NCI-H2227 (cell line): Measurements from ENCODE around the gene CACNA1C.
"Not testable (repeated sequence)": the region's sequence is repeated elsewhere in the genome, so short reads cannot be mapped to it uniquely, and the experiment has no call there.

Source experiments
- DNase-seq: peaks from one replicate; lab custom pipeline; 2025; ENCODE audit not compliant: unreplicated experiment; lab: John Stamatoyannopoulos, UW

CACNA1C gene

DNA sequence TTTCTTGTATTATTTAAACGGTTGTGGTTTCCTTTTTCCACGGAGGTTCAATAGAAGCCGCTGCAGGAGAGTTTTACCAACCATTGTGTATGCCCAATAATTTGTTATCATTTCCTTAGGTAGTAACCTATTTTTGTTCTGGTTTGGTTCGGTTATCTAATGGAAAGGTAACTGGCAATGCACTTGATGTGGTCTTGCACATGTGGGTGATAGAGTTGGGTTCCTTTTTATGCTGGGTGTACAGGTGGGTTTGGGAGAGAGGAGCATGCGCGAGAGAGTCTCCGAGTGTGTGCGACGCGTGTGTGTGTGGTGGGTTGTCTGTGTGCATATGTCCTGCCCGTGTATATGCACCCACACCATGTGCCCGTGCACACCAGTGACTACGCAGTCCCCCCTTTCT, 639.3 kb downstream of the CACNA1C start:
- no peak for DNase-seq

DNA sequence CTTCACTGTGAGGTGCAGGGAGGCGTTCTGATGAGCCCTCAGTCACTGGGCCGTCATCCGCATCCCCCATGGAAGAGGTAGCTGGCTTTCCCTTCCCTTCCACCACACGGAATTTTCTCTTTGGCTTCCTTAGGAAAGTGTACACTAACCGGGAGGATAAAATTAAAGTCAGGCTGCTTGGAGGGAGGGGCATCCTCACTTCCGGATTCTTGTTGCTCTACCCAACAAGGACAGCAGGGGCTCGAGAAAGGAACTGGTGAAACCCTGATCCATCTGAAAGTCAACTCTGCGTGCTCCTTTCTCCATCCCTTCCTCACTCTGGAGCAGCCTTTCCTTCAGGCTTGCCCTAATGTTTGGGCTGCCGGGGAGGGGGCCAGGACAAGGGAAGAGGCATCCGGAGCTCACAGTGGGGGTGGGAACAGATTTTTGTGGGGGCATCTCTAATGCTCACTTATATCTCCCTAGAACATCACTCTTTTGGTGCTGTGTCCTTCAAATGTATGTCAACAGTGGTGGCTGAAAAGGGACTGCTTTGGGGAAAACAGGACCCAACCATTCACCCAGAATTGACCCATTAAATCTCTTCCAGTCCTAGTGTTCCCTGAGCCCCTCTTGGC, 640.6 kb downstream of the CACNA1C start:
- no peak for DNase-seq

DNA sequence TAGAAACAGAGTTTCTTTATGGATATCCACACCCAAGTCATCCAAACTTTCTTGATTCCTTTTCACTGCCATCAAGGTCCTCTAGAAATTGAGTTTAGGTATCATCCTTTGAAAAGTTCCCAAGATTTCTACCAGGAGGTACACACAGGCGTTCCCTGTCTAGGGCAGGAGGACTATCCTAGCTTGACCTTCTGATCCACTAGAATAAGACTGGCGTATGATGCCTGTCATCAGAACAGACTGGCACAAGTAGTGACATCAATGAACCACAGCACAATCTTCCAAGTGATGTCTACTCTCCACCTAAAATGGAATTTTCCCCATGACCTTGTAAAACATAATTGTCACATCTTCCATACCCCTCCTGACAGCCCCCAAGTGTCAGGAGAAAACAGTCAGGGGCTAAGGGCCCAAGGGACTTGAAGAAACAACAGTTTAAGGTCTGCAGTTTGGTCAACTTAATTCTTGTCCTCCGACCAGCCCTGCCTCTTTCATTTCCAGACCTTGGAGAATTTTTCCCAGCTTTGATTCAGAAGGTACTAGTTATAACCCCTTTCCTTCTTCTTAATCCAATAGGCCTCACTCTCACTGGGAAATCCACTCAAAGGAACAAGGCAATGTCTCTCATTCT, 641.3 kb downstream of the CACNA1C start:
- DNase-seq, result no peak

DNA sequence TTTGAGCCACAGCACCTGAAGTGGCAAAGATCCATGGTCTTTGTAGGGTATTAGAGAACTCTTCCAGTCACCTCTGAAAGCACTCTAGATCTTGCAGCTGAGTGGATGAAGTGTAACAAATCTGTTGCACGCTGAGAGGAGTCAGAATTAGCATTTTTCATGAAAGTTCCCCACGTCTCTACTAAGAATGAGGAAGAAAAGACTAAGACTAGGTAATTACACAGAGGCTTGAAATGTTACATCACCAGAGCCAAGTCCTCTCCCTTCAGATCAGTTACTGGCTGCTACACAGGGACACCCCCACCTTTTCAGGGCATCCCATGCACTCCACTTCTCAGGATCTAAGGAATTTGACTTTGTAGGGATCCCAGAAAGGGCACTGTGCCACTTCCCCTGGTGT, 643.3 kb downstream of the CACNA1C start:
- no peak for DNase-seq

DNA sequence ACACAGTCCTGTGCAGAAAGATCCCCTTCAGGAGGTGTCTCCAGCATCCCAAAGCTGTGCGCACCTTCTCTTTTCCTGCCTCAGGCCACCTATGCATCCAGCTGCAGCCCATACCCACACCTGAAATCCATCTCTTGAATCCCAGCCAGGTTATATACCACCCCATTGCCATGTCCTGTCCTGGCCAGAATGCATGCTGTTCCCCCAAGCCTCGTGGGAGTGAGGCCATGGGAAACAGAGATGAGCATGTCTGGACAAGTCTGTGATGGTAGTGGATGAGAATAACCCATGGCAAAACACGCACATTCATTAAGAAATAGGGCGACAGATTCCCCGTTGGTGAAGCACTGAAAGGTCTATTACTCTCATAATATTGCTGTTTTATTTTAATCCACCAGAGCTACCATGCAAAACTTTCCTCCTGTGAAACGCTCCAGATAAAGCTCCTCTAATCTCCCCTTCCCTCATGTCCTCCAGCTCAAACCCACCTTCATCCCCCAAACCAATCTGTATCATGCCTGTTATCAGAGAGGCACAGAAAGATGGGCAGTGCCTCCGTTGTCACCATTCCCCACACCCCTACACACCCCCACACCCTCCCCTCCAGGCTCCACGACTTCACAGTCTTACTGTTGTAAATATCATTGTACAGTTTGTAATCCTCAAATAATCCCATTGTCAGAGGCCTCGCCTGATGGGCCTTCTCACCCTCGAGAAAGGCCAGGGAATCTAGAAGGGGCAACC, 644.4 kb downstream of the CACNA1C start:
- no peak for DNase-seq

DNA sequence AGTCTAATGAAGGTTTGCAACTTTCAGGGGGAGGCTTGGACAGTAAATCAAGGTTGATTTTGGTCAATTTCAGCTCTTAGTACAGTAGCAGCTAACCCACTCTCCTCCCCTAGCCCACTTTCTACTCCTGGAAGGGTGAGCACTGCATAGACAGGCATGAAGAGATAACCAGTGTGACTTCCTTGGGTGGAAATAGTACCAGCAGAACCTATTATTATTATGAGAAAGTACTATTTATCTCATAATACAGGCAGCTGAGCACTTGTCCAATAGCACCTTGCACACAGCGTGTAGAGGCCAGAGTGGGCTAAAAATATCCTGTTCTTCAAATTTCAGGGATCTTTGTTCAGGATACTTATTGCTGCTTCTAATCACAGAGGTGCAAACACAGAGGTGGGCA, 645.8 kb downstream of the CACNA1C start:
- DNase-seq, result peak; percentile 59

DNA sequence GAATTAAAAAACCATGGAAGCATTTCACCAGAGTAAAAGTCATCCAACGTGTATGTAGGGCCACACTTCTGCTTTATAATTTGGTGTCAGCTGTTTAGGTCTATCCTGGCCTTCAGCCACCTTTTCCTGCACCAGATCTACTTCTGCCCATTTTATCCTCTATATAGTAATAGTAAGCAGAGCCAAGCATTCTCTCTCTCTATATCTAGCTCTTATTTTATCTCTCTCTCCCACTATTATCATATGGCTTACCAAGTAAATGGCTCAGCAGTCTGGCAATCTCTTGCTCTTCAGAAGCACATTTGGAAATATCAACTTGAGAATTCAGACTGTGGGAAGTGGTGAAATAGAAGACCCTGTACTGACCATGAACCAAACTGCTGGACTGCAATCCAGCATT, 657.9 kb downstream of the CACNA1C start:
- DNase-seq, result no peak

DNA sequence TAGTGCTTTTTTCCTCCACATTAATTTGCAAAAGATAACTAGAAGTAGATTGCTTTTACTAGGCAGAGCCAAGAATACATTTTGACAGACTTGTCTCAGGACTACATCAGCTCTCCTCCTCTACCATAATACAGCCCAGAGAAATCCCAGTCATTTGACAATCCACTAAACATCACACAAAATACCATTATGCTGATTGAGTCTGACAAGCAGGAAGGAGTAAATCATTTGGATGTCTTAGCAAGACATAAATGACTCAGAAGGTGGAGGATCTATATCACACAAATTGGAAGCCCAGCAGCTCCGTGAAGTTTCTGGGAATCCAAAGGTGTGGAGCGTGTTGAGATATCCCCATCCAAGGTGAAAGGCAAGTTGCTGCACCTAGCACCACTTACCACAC, 666.6 kb downstream of the CACNA1C start:
- DNase-seq, result no peak

DNA sequence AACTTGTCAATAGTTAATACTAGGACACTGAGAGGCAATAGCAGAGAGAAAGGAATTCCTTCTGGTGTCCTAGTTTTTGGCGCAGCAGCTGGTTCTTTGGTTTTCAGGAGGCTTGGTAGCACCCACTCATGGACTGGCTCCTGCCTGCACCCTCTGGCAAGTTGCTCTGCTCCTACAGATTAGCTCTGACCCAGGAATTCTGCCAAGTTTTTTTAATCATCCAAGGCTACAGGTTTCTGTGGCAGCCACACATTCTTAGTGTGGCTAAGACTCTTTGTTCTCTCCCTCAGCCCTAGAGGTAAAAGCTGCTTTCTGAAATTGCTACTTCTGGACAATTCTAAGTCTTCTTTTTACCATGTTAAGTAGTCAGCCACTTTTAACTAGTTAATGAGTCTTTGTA, 670.0 kb downstream of the CACNA1C start:
- DNase-seq, result no peak

DNA sequence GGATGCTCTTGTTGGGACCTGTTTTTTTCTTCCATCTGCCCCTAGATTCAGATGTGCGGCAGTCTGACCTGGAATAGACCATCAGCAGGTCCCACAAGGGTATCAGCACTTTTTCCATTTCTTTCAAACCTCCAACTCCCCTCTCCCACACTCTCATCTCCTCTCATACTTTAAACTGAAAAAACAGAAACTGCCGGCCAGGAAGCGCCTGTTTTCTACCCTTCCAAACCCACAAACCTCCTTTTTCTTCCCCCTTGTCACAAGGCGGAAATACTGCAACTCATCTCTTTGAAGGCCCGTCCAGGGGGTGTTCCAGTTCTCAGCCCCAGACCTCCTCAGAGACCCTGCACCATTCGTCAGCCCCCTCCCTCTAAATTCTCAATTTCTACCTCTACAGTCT, 679.5 kb downstream of the CACNA1C start:
- DNase-seq, result no peak

DNA sequence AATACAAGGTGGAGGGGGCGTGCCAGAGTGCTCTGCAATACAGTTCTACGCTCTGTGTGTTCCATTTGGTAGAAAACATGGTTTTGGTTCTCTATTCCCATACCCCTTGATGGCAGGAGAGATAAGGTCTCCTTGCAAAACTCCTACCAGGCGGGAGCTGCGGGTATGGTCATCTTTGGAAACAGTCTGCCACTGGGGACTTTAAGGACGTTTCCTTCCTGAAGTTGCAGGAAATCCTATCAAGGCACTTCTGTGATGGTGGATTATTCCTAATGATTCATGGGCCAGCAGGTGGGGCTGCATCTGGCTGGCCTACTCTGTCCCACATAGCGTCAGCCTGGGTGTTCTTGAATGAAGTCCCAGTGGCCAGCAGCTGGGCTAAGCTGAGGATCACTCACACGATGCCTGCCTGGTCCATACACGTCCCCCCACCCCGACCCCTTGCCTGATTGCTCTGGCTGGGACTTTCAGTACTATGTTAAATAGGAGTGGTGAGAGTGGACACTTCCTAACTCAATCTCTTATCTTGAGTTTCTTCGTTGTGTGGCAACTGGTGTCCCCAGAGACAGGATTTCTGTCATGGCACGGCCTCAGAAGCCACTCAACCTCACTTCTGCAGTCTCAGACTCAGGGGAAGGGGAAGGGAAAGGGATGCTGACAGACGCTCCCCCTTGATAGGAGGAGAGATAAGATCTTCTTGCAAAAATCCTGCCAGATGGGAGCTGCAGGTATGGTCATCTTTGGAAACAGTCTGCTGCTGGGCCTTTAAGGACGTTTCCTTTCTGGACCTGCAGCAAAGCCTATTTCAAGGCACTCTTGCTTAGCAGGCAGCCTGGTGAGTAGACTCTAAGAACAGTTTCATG, 680.9 kb downstream of the CACNA1C start:
- DNase-seq, result no peak

DNA sequence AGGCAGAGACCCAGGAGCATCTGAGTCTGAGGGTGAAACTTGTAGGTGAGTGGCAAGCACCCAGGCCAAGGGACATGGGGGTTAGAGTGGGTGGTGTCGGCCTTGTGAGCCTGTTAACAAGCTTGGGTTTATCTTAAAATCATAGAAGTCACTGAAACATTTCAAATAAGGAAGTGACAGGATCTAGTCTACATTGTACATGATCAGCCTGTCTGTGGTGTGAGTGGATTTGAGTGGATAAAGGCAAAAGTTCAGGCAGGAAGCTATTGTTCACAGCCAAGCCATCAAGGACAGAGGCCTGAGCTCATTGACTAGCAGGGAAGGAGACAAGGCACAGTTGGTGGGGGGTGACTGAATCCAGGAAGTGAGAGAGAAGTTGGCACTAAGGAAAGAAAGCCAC, 682.6 kb downstream of the CACNA1C start:
- DNase-seq, result no peak

DNA sequence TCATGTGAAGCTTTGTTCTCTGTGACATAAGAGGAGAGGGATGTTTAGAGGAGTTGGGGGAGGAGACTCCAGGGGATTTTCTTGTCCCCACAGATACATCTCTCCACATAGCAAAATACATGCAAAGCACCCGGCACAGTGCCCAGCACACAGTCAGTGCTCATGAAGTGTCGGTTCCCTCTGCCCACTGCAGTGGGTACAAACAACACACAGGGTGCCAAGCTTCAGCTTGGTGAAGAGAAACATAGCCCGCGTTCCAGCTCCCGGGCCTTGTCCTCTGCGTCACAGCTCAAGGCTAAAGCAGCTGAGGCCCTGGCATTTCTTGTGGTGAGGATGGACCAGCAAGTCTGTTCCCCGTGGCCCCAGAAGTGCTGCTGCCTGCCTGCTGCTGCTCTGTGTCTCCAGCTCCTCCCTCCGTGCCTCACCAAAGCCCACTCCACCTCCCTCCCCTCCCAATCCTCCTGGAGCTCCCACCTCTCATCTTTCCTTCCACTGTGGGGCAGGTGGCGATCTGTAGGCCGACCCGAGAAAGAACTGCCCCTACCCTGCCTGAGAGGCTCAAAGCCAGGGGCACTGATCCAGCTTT, 685.0 kb downstream of the CACNA1C start:
- no peak for DNase-seq

DNA sequence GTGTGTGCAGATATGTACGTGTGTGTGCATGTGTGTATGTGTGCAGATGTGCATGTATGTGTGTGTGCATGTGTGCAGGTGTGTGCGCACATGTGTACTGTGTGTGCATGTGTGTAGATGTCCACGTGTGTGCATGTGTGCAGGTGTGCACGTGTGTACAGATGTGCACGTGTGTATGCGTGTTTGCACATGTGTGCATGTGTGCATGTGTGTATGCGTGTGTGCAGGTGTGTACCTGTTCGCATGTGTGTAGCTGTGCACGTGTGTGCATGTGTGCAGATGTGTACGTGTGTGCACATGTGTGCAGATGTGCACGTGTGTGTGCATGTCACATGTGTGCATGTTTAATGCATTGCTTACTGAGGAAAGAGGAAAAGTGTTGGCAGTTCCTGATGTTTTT, 686.3 kb downstream of the CACNA1C start:
- no peak for DNase-seq

DNA sequence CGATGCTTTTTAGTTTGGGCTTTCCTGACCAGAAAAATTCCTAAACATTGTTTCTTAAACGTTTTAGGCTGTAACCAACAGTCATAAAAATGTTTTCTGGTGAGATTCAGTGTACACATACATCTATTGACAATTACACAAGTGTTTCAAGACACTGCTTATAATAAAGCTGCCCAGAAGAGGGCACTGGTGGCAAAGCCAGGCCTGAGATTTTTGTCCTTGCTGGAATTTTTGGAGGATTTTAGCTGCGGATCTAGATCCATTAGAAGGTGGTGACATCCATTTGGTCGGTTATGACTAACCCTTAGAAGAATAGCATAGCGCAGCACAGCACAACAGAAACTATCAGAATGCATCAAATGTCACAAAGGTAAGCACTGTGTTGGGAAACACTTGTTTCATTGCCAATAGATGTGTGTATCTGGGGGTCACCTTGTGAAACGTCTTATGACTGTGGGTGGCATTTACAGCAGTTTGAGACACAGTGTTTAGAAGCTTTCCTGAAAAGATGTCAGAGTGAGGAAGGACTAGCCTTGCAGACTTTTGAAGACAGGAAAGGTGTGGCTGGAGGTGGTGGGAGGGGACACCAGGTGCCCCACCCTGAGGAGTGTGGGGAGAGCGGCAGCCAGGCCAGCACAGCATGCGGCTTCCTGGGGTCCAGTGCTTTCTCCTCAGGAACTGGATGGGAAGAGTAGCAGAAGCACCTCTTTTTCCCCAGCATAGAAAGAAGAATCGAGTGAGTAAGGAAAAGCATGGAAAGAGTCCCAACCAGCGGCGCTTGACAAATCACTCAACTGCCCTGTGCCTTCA, 687.2 kb downstream of the CACNA1C start:
- peak; percentile 41 for DNase-seq

DNA sequence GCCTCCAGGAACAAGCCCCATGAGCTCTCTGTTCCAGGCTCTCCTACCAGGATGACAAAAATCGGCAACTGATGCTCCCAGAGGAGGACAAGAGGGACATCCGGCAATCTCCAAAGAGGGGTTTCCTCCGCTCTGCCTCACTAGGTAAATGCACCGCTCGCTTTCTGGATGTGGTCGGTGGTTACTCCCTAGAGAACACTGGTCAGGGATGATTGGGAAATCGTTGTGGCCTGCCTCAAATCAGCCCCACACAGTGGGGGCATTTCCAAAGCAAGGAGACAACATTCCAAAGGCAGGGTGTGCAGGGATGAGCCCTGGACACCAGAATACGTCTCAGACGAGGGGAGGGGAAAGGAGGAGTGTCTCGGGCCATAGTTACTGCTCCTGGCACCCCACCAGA, 689.2 kb downstream of the CACNA1C start:
- DNase-seq, result not testable (repeated sequence)

DNA sequence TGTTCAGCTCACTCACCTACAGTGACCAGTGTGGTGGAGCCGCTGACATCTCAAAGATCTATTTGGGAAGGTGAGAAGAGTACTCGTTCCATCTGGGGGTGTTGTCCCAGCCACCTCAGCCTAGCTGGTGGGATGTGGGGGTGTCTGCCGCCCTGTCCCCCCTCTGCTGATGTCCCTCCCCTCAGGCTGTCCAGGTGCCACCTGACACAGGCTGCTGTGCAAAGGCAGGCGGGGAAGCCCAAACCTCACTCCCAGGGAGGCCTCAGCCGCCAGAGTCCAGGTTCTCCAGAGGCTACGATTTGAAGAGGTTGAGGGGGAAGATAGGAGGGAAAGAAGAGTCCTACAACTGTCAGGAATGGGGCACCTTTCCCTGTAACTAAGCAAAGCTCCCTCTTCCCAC, 690.7 kb downstream of the CACNA1C start:
- no peak for DNase-seq

DNA sequence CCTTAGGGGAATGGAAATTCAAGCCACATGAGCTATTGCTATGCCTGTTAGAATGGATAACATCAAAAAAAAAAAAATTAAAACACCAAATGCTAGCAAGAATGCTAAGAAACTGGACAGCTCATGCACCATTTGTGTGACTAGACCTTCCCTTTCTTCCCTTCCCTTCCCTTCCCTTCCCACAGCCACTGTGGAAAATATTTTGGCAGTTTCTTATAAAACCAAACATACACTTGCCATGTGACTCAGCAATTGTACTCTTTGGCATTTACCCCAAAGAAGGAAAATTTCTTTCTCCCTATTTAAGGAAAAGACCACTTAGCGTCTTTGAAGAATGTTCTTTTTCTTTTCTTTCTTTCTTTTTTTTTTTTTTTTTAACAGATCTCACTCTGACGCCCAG, 692.9 kb downstream of the CACNA1C start:
- no peak for DNase-seq
